HL-60 (cell line): ENCODE data around the gene MSANTD3.
"Not testable (repeated sequence)": the region's sequence is repeated elsewhere in the genome, so short reads cannot be mapped to it uniquely, and the experiment has no call there.

Experiments used
- DNase-seq, 2 experiments: peaks; one replicate each; pipeline ENCODE4 v3.0.0-alpha.2; 2010 to 2020; ENCODE audit warnings: low read depth in 1 of 2, low spot score in 1 of 2
- H3K27ac ChIP-seq: fragments of 250-450 bp; sonication (Bioruptor Pico); replicated peaks from 2 replicates; pipeline ENCODE4 v1.5.1; 2020; ENCODE audit warnings: mild to moderate bottlenecking, moderate library complexity
- H3K27me3 ChIP-seq: fragments of 250-450 bp; sonication (Bioruptor Pico); 2 replicates; pipeline ENCODE4 v1.5.1; 2021; ENCODE audit warnings: mild to moderate bottlenecking, moderate library complexity; ENCODE audit not compliant: insufficient read depth, poor library complexity, severe bottlenecking
- H3K4me3 ChIP-seq: replicated peaks from 2 replicates; pipeline ENCODE4 v1.5.1; 2011; ENCODE audit warnings: mild to moderate bottlenecking, control low read depth, low read length; ENCODE audit not compliant: insufficient read depth
- GABPA ChIP-seq: IDR thresholded peaks from 2 replicates; pipeline ENCODE4 v1.6.1; 2012; ENCODE audit warnings: low read depth
- POLR2AphosphoS5 ChIP-seq: IDR thresholded peaks from 2 replicates; pipeline ENCODE4 v1.6.1; 2012; ENCODE audit warnings: low read depth
- SPI1 ChIP-seq: IDR thresholded peaks from 2 replicates; pipeline ENCODE4 v1.6.1; 2012; ENCODE audit warnings: low read depth, mild to moderate bottlenecking, borderline replicate concordance
- TF ChIP-seq, protein P1 (sequence below): IDR thresholded peaks from one replicate; pipeline ENCODE4 v1.5.1; 2011; ENCODE audit warnings: low read length, control low read depth, inconsistent platforms; ENCODE audit not compliant: insufficient read depth
- TF ChIP-seq, protein P2 (sequence below): IDR thresholded peaks from 2 replicates; pipeline ENCODE4 v1.6.1; 2012; ENCODE audit warnings: low read depth; ENCODE audit not compliant: insufficient replicate concordance

Gene MSANTD3

DNA sequence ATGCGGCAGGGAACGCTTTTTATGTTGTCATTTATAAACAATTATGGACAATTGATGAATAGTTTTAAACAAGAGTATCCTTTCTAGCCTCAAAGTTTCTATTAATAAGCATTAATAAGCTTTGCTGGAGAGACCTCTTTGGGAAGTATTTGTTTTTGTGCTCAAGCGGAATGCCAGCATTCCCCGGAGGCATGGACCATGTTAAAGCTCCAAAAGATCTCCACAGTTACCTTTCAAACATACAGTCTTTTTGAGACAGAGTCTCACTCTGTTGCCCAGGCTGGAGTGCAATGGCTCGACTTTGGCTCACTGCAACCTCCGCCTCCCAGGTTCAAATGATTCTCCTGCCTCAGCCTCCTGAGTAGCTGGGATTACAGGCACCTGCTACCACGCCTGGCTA is 9.6 kb downstream of the MSANTD3 start:
- TF ChIP-seq, protein P1, sequence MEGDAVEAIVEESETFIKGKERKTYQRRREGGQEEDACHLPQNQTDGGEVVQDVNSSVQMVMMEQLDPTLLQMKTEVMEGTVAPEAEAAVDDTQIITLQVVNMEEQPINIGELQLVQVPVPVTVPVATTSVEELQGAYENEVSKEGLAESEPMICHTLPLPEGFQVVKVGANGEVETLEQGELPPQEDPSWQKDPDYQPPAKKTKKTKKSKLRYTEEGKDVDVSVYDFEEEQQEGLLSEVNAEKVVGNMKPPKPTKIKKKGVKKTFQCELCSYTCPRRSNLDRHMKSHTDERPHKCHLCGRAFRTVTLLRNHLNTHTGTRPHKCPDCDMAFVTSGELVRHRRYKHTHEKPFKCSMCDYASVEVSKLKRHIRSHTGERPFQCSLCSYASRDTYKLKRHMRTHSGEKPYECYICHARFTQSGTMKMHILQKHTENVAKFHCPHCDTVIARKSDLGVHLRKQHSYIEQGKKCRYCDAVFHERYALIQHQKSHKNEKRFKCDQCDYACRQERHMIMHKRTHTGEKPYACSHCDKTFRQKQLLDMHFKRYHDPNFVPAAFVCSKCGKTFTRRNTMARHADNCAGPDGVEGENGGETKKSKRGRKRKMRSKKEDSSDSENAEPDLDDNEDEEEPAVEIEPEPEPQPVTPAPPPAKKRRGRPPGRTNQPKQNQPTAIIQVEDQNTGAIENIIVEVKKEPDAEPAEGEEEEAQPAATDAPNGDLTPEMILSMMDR, result no peak
- TF ChIP-seq SPI1 (no peak), POLR2AphosphoS5 (no peak), GABPA (no peak)
- TF ChIP-seq, protein P2, sequence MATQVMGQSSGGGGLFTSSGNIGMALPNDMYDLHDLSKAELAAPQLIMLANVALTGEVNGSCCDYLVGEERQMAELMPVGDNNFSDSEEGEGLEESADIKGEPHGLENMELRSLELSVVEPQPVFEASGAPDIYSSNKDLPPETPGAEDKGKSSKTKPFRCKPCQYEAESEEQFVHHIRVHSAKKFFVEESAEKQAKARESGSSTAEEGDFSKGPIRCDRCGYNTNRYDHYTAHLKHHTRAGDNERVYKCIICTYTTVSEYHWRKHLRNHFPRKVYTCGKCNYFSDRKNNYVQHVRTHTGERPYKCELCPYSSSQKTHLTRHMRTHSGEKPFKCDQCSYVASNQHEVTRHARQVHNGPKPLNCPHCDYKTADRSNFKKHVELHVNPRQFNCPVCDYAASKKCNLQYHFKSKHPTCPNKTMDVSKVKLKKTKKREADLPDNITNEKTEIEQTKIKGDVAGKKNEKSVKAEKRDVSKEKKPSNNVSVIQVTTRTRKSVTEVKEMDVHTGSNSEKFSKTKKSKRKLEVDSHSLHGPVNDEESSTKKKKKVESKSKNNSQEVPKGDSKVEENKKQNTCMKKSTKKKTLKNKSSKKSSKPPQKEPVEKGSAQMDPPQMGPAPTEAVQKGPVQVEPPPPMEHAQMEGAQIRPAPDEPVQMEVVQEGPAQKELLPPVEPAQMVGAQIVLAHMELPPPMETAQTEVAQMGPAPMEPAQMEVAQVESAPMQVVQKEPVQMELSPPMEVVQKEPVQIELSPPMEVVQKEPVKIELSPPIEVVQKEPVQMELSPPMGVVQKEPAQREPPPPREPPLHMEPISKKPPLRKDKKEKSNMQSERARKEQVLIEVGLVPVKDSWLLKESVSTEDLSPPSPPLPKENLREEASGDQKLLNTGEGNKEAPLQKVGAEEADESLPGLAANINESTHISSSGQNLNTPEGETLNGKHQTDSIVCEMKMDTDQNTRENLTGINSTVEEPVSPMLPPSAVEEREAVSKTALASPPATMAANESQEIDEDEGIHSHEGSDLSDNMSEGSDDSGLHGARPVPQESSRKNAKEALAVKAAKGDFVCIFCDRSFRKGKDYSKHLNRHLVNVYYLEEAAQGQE, result no peak
- Histone ChIP-seq H3K4me3 (no peak overlapping the region), H3K27me3 (no peaks in the 10 kb centered on the region), H3K27ac (no peak overlapping the region)
- no peak for DNase-seq

DNA sequence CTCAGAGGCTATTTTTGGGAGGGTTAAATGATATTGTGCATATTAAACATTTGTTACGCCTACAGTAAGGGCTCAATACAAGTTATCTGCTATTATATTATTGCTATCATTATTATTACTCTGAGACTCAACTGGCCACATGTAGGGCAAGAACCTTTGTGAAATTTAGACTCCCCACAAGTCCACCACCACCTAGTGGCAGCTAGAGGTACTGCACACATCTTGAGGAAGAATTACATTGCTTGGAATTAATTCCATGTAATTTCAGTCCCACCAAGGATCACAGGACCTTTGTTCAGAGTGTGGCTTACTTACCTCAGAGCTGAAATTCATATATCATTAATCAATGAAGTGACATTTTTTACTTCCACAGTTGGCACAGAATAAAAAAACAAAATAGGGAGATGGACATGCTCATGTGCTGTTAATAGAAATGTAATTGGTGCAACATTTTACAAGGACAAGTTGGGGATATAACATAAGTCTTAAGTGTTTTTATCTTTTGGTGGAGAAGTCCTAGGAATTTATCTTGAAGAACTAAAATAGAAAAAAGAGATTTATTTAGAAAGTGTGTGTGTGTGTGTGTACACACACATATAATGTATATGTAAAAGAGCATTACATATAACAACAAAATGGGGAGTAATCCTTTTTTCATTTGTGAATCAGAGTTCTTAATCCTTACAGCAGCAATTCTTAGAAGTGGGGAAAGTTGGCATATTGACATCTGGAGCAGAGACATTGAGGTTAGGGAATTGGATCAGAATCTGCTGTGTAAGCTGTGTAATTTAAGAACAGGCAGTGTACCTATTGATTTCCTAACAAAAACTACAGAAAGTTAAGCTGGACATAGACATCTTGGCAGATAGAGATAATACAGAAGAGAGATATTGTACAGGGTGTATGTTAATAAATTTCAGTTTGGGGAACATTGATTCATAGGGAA is 11.2 kb downstream of the MSANTD3 start:
- H3K27ac ChIP-seq, result no peak overlapping the region
- H3K27me3 ChIP-seq, result no peaks in the 10 kb centered on the region
- TF ChIP-seq, protein P1, result peak; percentile 87
- TF ChIP-seq SPI1, result no peak
- no peak overlapping the region for H3K4me3 ChIP-seq
- DNase-seq, result peak; percentile 43 to 72

DNA sequence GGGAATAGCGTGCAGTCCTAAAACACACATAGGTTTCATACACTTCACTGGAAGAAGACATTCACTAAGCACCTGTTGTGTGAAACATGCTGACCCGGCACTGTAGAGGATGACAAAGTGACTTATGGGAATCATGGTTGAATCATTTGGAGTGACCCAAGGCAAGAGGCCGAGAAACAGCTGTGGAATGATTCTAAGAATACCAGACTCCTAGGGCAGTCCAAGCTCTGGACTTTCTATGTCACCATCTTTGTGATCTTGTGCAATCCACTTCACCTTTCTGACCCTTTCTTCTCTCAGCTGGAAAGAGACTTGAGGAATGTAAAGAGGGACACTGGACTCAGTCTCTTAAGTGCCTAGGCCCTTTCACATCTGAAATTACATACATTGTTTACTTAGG is 13.1 kb downstream of the MSANTD3 start:
- DNase-seq, result no peak
- Histone ChIP-seq H3K27ac (no peak overlapping the region), H3K27me3 (no peaks in the 10 kb centered on the region), H3K4me3 (no peak overlapping the region)
- TF ChIP-seq POLR2AphosphoS5, result no peak
- no peak for TF ChIP-seq GABPA
- TF ChIP-seq, protein P2, result no peak
- TF ChIP-seq, protein P1, result no peak
- no peak for TF ChIP-seq SPI1

DNA sequence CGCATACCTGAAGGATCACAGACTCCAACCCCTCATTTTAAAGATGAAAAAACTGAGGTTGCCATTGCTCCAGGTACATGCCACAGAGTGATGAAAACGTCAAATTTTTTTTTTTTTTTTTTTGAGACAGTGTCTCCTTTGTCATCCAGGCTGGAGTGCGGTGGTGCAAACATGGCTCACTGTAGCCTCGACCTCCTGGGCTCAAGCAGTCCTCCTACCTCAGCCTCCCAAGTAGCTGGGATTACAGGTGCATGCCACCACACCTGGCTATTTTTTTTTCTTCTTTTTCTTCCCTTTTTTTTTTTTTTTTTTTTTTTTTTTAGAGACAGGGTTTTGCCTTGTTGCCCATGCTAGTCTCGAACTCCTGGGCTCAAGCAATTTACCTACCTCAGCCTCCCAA is 13.5 kb downstream of the MSANTD3 start:
- not testable (repeated sequence) for H3K27me3 ChIP-seq, H3K27ac ChIP-seq, DNase-seq, H3K4me3 ChIP-seq
